SU-DHL-6 (cell line): ENCODE data around the gene TTC3.

ENCODE experiments used
- H2AFZ ChIP-seq: fragments of 200-600 bp; sonication (generic); 2 replicates; pipeline ENCODE4 v1.6.1; 2014; ENCODE audit warnings: low read depth, mild to moderate bottlenecking, moderate library complexity, mixed read lengths, antibody characterized with exemption, low read length; ENCODE audit not compliant: severe bottlenecking
- H3F3A ChIP-seq: fragments of 200-600 bp; shearing (Covaris generic); 2 replicates; pipeline ENCODE4 v1.6.0; 2016; ENCODE audit warnings: antibody characterized with exemption, mild to moderate bottlenecking; ENCODE audit not compliant: insufficient read depth
- H3K27ac ChIP-seq: fragments of 200-600 bp; sonication (generic); 2 replicates; pipeline ENCODE4 v1.5.1; 2016; ENCODE audit warnings: low read depth, mild to moderate bottlenecking, low read length, moderate library complexity, mixed read lengths
- H3K27me3 ChIP-seq: fragments of 200-600 bp; sonication (generic), shearing (Covaris generic); 2 replicates; pipeline ENCODE4 v1.6.0; 2014; ENCODE audit warnings: mild to moderate bottlenecking, low read length
- H3K36me3 ChIP-seq: fragments of 200-600 bp; sonication (generic); 2 replicates; pipeline ENCODE4 v1.6.1; 2014; ENCODE audit warnings: mild to moderate bottlenecking, low read length, mixed read lengths
- H3K4me2 ChIP-seq: fragments of 300-600, 200-600 bp; shearing (Covaris generic), sonication (generic); 2 replicates; pipeline ENCODE4 v1.6.0; 2014; ENCODE audit warnings: low read length, low read depth, mild to moderate bottlenecking; ENCODE audit not compliant: poor library complexity, severe bottlenecking
- H3K4me3 ChIP-seq: fragments of 200-600 bp; sonication (generic); 2 replicates; pipeline ENCODE4 v1.5.1; 2014; ENCODE audit warnings: antibody characterized with exemption, low read length, mild to moderate bottlenecking, mixed read lengths; ENCODE audit not compliant: insufficient read depth, poor library complexity, severe bottlenecking
- H3K79me2 ChIP-seq: fragments of 200-600 bp; sonication (generic); 2 replicates; pipeline ENCODE4 v1.6.1; 2014; ENCODE audit warnings: mild to moderate bottlenecking, low read length, moderate library complexity; ENCODE audit not compliant: insufficient read depth
- H3K9ac ChIP-seq: fragments of 200-600 bp; sonication (generic); 2 replicates; pipeline ENCODE4 v1.7.0; 2014; ENCODE audit warnings: mild to moderate bottlenecking, low read length
- H3K9me2 ChIP-seq: fragments of 200-600 bp; sonication (generic); replicated peaks from 2 replicates; pipeline ENCODE4 v1.6.1; 2014; ENCODE audit warnings: low read length; ENCODE audit not compliant: insufficient read depth
- H3K9me3 ChIP-seq: fragments of 200-600 bp; sonication (generic); 2 replicates; pipeline ENCODE4 v1.6.1; 2014; ENCODE audit warnings: low read length, mixed read lengths; ENCODE audit not compliant: insufficient read depth
- H4K20me1 ChIP-seq: fragments of 200-600 bp; sonication (generic); 2 replicates; pipeline ENCODE4 v1.6.1; 2014; ENCODE audit warnings: low read depth, mild to moderate bottlenecking, antibody characterized with exemption, low read length, moderate library complexity, mixed read lengths
- CTCF ChIP-seq: fragments of 200-600 bp; sonication (generic); IDR thresholded peaks from one replicate; pipeline ENCODE4 v1.5.1; 2017; ENCODE audit warnings: antibody characterized with exemption, mild to moderate bottlenecking, low read length, moderate library complexity; ENCODE audit not compliant: insufficient read depth, poor library complexity, severe bottlenecking
- EZH2phosphoT487 ChIP-seq: fragments of 200-600 bp; sonication (generic), shearing (Covaris generic); conservative IDR thresholded peaks from 2 replicates; pipeline ENCODE4 v1.6.1; 2018; ENCODE audit warnings: mild to moderate bottlenecking, antibody characterized with exemption, low read length, moderate library complexity, mixed read lengths

Gene TTC3

GRCh38 chr21:37063433-37063832, 9.6 kb upstream of the TTC3 start:
- no peak overlapping the region for H3K9ac ChIP-seq
- no peak overlapping the region for H3K4me2 ChIP-seq
- 0 out of 2 replicates have a peak, but pooled peaks cover 4% of the 10 kb centered on the region for H3K36me3 ChIP-seq
- no peaks in the 10 kb centered on the region for H3F3A ChIP-seq
- H3K9me3 ChIP-seq: no peaks in the 10 kb centered on the region
- no peak overlapping the region for H3K4me3 ChIP-seq
- no peak for TF ChIP-seq CTCF
- no peak for TF ChIP-seq EZH2phosphoT487
- no peaks in the 10 kb centered on the region for H3K9me2 ChIP-seq
- no peaks in the 10 kb centered on the region for H3K79me2 ChIP-seq
- H3K27ac ChIP-seq: no peak overlapping the region
- H2AFZ ChIP-seq: no peak overlapping the region
- no peaks in the 10 kb centered on the region for H4K20me1 ChIP-seq
- H3K27me3 ChIP-seq: no peaks in the 10 kb centered on the region

- Histone ChIP-seq H4K20me1 (no peaks in the 10 kb centered on the region), H3K9me2 (no peaks in the 10 kb centered on the region), H3K79me2 (no peaks in the 10 kb centered on the region), H3K9ac (no peak overlapping the region), H3K4me2 (no peak overlapping the region), H3K9me3 (no peaks in the 10 kb centered on the region), H3K27me3 (no peaks in the 10 kb centered on the region), H3F3A (no peaks in the 10 kb centered on the region; the same call in 1 of the 2 replicates), H2AFZ (no peak overlapping the region), H3K36me3 (0 out of 2 replicates have a peak, but pooled peaks cover 4% of the 10 kb centered on the region), H3K27ac (no peak overlapping the region), H3K4me3 (no peak overlapping the region)
- TF ChIP-seq CTCF: no peak
- no peak for TF ChIP-seq EZH2phosphoT487
Measured at GRCh38 chr21:37064841-37065240, 8.2 kb upstream of the TTC3 start.

GRCh38 chr21:37065561-37066177, 7.4 kb upstream of the TTC3 start:
- H3K36me3 ChIP-seq: 0 out of 2 replicates have a peak, but pooled peaks cover 4% of the 10 kb centered on the region
- no peak overlapping the region for H3K9ac ChIP-seq
- no peak overlapping the region for H3K4me3 ChIP-seq
- H4K20me1 ChIP-seq: no peaks in the 10 kb centered on the region
- no peak overlapping the region for H3K27ac ChIP-seq
- TF ChIP-seq CTCF (no peak), EZH2phosphoT487 (no peak)
- H3K27me3 ChIP-seq: no peaks in the 10 kb centered on the region
- H3F3A ChIP-seq: no peaks in the 10 kb centered on the region; the same call in 1 of the 2 replicates
- no peak overlapping the region for H3K4me2 ChIP-seq
- no peaks in the 10 kb centered on the region for H3K9me3 ChIP-seq
- H2AFZ ChIP-seq: no peak overlapping the region
- H3K79me2 ChIP-seq: no peaks in the 10 kb centered on the region
- no peaks in the 10 kb centered on the region for H3K9me2 ChIP-seq
